Measurements from ENCODE around the gene MLEC.

The MLEC gene

DNA sequence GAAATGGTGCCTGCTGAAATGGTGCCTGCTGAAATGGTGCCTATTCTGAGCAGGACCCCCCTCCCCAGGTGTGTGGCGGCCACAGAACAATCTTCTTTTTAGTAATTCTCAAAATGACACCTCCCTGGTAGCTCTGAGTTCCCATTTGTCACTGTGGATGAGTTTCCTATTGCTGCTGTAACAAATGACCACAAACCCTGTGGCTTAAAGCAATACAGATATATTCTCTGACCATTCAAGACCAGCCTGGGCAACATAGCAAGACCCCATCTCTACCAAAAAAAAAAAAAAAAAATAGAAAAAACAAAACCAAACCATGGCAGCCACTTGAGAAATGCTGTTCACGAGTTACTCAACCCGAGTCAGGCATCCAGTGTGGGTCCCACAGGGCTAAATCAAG is 46.6 kb downstream of the MLEC start:
- Histone ChIP-seq H3K4me3 (ENCODE audit: low read depth, low read length) (no peak overlapping the region), H3K79me2 (no peaks in the 10 kb centered on the region), H3K9me3 (ENCODE audit: control insufficient read depth, low read length) (no peaks in the 10 kb centered on the region), H2AFZ (no peak overlapping the region), H3K4me1 (no peaks in the 10 kb centered on the region), H3K36me3 (ENCODE audit: control insufficient read depth, insufficient read depth, low read length) (no peaks in the 10 kb centered on the region), H3K9ac (no peak overlapping the region), H3K27me3 (ENCODE audit: control insufficient read depth, insufficient read depth, low read length) (no peaks in the 10 kb centered on the region), H3K4me2 (ENCODE audit: low read length) (no peak overlapping the region), H3K27ac (no peak overlapping the region)
- TF ChIP-seq, protein P1, sequence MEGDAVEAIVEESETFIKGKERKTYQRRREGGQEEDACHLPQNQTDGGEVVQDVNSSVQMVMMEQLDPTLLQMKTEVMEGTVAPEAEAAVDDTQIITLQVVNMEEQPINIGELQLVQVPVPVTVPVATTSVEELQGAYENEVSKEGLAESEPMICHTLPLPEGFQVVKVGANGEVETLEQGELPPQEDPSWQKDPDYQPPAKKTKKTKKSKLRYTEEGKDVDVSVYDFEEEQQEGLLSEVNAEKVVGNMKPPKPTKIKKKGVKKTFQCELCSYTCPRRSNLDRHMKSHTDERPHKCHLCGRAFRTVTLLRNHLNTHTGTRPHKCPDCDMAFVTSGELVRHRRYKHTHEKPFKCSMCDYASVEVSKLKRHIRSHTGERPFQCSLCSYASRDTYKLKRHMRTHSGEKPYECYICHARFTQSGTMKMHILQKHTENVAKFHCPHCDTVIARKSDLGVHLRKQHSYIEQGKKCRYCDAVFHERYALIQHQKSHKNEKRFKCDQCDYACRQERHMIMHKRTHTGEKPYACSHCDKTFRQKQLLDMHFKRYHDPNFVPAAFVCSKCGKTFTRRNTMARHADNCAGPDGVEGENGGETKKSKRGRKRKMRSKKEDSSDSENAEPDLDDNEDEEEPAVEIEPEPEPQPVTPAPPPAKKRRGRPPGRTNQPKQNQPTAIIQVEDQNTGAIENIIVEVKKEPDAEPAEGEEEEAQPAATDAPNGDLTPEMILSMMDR (IDR thresholded peaks at IDR 0.05) = no peak

DNA sequence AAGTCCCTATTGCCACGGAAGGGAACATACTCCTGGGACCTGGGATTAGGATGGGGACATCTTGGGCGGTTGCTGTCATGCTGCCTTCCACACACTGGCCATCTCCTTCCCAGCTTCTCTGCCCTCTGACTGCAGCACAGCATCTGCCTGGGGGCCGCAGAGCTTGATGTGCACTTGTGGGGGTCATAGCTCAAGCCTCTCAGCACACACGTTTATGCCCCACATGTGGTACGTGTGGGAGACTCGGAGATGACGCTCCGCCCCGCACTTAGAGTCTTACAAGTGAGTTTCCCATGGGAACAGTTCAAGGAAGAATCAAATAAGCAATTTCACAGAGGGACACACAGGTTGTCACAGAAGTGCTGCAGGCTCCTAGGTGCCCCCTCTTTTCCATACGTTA is 47.3 kb downstream of the MLEC start:
- H3K79me2 ChIP-seq = no peaks in the 10 kb centered on the region
- TF ChIP-seq, protein P1 (IDR thresholded peaks at IDR 0.05) = no peak

DNA sequence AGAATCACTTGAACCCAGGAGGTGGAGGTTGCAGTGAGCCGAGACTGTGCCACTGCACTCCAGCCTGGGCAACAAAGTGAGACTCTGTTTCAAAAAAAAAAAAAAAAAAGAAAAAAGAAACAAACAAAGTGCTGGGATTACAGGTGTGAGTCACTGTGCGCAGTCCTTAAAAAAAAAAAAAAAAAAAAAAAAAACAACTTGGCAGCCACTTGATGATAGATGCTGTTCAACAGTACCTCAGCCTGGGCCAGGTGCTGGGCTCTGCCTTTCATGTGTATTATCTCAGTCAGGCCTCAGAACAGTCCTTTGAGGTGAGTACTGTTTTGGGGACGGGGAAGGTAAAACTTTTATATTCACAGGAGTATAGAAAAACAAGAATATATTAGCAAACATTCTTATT is 48.2 kb downstream of the MLEC start:
- no peaks in the 10 kb centered on the region for H3K9me3 ChIP-seq (ENCODE audit: control insufficient read depth, low read length)
- H3K9ac ChIP-seq = no peak overlapping the region
- no peaks in the 10 kb centered on the region for H3K36me3 ChIP-seq (ENCODE audit: control insufficient read depth, insufficient read depth, low read length)
- no peak overlapping the region for H3K27ac ChIP-seq
- TF ChIP-seq, protein P1 (IDR thresholded peaks at IDR 0.05) = no peak
- H3K4me3 ChIP-seq (ENCODE audit: low read depth, low read length) = no peak overlapping the region
- no peaks in the 10 kb centered on the region for H3K4me1 ChIP-seq
- no peak overlapping the region for H2AFZ ChIP-seq
- no peaks in the 10 kb centered on the region for H3K79me2 ChIP-seq
- H3K27me3 ChIP-seq (ENCODE audit: control insufficient read depth, insufficient read depth, low read length) = no peaks in the 10 kb centered on the region
- H3K4me2 ChIP-seq (ENCODE audit: low read length) = no peak overlapping the region

More for the DNA sequence above, 47.3 kb downstream of the MLEC start:
- H3K9me3 ChIP-seq (ENCODE audit: control insufficient read depth, low read length) = no peaks in the 10 kb centered on the region
- H2AFZ ChIP-seq = no peak overlapping the region
- H3K4me1 ChIP-seq = no peaks in the 10 kb centered on the region
- H3K36me3 ChIP-seq (ENCODE audit: control insufficient read depth, insufficient read depth, low read length) = no peaks in the 10 kb centered on the region
- H3K4me2 ChIP-seq (ENCODE audit: low read length) = no peak overlapping the region
- H3K9ac ChIP-seq = no peak overlapping the region
- no peak overlapping the region for H3K27ac ChIP-seq
- H3K27me3 ChIP-seq (ENCODE audit: control insufficient read depth, insufficient read depth, low read length) = no peaks in the 10 kb centered on the region
- H3K4me3 ChIP-seq (ENCODE audit: low read depth, low read length) = no peak overlapping the region

DNA sequence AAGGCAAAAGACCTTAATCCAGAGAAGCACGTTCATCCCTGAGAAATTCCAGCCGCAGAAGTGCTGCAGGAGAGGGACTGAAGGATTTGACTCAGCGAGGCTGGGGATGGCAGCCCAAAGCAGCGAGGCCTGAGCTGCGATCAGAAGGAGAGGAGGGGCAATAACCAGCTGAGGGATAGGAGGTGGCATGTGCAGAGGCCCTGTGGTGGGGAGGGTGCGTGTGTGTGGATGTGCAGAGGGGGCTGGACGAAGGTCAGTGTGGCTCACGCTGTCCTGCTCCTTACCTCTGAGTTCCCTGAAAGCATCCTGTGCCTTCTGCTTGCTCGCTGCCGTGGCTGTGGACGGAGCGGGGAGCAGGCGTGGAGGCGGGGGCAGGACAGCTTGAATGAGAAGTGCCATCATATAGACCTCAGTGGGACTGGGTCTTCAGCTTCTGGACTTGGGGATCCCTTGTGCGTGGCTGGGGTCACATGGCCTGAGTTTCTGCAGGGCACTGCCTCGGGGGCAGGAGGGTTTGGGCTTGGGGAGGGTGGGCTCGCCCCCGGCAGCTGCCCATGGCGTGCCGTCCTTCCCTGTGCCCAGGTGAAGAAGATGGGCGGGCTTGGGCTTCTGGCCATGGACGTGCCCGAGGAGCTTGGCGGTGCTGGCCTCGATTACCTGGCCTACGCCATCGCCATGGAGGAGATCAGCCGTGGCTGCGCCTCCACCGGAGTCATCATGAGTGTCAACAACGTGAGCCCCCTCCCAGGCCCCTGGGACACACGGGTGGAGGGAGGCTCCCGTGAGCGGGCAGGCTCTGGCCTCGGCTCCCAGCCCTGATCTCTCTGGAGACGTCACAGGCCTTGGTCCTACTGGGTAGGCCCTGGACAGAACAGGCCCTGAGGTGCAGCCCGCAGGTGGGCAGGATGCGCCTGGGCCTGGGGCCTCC is 49.7 kb downstream of the MLEC start:
- Histone ChIP-seq H3K4me1 (no peaks in the 10 kb centered on the region), H3K9me3 (ENCODE audit: control insufficient read depth, low read length) (no peaks in the 10 kb centered on the region), H2AFZ (no peak overlapping the region), H3K36me3 (ENCODE audit: control insufficient read depth, insufficient read depth, low read length) (no peaks in the 10 kb centered on the region), H3K9ac (no peak overlapping the region), H3K4me2 (ENCODE audit: low read length) (no peak overlapping the region), H3K79me2 (no peaks in the 10 kb centered on the region), H3K27me3 (ENCODE audit: control insufficient read depth, insufficient read depth, low read length) (no peaks in the 10 kb centered on the region), H3K4me3 (ENCODE audit: low read depth, low read length) (no peak overlapping the region), H3K27ac (no peak overlapping the region)
- TF ChIP-seq, protein P1 (IDR thresholded peaks at IDR 0.05) = no peak

Measured in parathyroid adenoma (tissue), 2 donors.